Endometrial microvascular endothelial cells (primary cell): ENCODE measurements around the gene RAPGEF1. TPM values are rescaled to one million over a fixed set of nuclear protein-coding genes. Genes with fewer than 3 reads are reported as not detected.

Experiments used
- in situ Hi-C: cut with HindIII; loops from 2 replicates; pipeline ENCODE4 v1.10.0; 2017; ENCODE audit warnings: low sequenced_read_pairs, low pct_unique_long_range_greater_than_20kb; ENCODE audit errors: inconsistent ontology term
- total RNA-seq: library from RNA; depleted of rRNA; stranded (reverse); fragments of >200 nt; gene quantifications from one replicate; pipeline ENCODE4 v1.2.3, GENCODE V29; 2015; ENCODE audit errors: inconsistent ontology term

The RAPGEF1 gene
- total RNA-seq, 1 donor from 2014 or later = 54.6 TPM

- in situ Hi-C loops = no loop called here
These were observed 133.9 kb downstream of the RAPGEF1 start for GRCh38 chr9:131605770-131606590.

- in situ Hi-C loops = no loop called here
These were observed 136.0 kb downstream of the RAPGEF1 start for GRCh38 chr9:131603711-131604439.

DNA sequence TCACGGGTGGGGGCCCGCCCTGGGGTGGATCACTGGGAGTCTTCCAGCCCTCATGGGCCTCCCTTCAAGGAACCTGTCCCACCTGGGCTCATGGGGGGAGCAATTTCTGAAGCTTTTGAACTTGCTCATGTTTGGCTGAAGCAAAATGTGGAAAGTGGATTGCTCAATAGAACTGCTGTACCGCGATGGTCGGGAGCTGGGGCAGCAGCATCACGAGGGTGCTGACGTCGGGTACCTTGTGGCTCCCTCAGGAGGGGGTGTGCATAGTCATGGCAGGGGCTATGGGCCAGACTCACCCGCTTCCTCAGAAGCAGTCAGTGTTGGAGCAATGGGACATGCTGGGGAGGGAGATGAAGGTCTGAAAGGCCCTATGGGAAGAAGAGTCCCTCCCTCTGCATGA is 136.7 kb downstream of the RAPGEF1 start:
- in situ Hi-C loops = no loop called here

GRCh38 chr9:131601683-131602181 is 138.1 kb downstream of the RAPGEF1 start:
- in situ Hi-C loops = no loop called here

DNA sequence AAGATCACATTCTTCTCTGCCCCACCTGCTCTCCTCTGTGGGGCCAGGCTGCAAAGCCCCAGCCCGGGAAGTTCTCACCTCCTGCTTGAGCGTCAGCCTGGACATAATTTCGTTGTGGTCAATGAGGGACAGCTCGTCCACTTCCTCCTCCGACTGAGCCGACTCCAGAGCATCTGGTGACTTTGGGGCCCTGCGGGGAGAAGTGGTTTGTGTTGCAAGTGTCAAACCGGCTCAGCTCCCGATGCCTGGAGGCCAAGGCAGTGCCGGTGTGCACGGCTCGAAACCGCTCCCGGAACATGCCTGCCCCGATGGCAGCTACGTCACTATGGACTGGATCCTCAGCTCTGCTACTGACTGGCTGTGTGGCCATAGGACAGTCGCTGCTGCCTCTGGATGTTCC is 141.8 kb downstream of the RAPGEF1 start:
- in situ Hi-C loops = no loop called here

DNA sequence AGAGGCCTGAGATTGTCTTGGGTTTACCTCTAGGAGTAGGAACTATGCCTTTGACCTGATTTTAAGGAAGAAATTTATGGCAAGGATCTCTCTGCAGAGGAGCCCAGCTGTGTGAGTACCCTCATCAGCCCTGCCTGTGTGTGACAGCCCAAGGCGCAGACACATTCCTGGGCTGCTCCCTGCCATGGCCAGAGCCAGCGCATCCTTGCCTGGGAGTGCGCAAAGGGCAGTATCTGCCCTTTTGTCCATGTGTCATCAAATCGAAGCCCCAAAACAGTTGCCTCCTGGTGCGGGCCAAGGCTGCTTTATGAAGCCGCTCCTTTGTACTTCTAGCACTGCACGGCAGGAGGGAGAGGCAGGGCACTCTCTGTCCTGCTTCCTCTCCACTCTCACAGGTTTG is 142.6 kb downstream of the RAPGEF1 start:
- in situ Hi-C loops = no loop called here

DNA sequence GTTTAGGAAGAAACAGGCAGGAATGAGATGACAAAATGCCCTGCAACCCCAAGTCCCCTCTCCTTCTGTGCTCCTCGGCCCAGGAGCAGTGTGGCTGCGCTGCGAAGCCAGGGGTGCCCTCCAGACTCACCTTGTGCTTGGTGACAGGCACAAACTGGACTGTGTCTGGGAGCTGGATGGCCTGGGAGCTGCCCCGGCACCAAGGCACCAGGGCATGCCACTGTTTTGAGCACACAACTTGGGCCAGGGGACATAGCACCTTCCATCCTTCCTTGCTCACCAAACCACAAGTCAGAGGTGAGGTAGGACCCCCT is 143.5 kb downstream of the RAPGEF1 start:
- in situ Hi-C loops = no loop called here

GRCh38 chr9:131595696-131596429 is 144.0 kb downstream of the RAPGEF1 start:
- in situ Hi-C loops = no loop called here

DNA sequence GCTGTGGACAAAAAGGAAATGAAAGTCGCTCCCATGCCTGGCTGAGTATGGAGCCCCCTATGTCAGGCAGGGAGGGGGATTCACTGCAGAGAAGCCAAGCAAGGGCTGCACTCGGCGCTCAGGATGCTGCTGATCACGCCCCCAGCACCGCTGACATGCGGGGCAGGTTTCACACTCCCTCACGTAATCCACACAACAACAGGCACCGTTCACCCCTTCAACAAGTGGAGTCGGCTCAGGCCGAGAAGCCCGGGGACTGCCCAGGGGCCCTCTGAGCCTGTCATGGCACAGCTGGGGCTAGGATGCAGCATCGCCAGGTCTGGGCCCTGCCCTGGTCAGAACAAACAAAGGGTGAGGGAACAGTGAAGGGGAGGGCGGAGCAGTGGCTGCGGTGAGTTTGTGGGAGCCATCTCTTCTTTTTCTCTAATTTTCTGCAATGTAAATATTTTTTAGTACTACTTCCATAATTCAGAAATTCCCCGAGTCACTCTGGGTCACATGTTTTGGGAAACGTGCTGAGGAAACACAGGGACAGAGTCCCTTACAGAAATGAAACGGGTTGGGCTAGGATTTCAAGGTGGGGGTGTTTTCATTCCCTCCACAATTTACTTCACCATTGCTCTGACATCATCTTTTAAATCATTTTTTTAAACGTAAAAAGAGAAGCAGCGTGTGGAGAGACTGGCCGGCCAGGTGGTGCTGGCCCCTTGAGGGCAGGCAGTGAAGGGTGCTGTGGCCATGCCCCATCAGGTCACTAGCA is 144.8 kb downstream of the RAPGEF1 start:
- in situ Hi-C loops = no loop called here

GRCh38 chr9:131593936-131594665 is 145.8 kb downstream of the RAPGEF1 start:
- in situ Hi-C loops = no loop called here

DNA sequence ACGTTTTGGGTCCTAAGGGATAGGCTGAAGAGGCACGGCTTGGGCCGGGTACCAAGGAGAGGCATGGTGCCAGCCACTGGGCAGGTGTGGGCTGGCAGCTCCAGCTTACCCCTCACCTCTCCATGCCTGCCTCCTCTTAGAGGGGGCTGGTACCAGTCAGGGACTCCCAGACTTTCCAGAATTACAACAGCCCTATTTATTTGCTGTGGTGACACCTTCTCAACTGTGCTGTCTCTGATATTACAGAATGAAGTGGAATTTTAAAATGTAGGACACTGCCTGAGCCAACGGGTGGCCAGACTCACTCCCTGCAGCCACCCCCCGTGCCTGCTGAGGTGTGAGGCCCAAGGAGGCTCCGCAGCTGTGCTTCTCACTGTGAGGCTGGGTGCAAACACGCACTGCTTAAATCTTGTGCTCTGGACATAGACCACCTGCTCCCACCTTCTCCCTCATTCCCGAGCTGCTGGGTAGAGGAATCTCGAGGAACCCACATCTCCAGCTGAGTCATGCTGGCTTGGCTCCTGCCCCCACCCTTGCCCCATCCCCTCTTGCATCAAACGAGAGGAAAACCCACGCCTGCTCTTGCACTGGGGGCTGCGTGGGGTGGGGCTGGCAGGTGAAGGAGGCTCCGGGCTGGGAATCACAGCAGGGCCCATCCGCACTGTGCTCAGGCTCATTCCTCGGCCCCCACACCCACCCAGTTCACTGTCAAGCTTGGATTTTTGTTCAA is 146.6 kb downstream of the RAPGEF1 start:
- in situ Hi-C loops = no loop called here

DNA sequence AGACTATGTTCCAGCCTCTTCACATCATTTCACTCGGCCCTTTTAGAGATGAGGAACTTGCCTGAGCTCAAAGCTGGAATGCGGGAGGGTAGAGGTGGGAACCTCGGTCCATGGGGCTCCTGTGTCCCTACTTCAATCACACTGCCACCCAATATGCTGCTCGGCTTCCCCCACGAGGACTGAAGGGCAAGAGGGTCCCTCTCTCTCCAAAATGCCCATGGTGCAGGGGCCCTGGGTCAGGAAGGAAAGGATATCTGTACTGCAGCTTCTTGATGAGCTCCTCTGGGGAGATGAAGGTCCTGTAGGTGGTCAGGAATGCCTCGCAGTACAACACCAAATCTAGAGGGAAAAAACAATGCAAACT is 148.0 kb downstream of the RAPGEF1 start:
- in situ Hi-C loops = no loop called here

GRCh38 chr9:131590907-131591844 is 148.7 kb downstream of the RAPGEF1 start:
- in situ Hi-C loops = no loop called here

DNA sequence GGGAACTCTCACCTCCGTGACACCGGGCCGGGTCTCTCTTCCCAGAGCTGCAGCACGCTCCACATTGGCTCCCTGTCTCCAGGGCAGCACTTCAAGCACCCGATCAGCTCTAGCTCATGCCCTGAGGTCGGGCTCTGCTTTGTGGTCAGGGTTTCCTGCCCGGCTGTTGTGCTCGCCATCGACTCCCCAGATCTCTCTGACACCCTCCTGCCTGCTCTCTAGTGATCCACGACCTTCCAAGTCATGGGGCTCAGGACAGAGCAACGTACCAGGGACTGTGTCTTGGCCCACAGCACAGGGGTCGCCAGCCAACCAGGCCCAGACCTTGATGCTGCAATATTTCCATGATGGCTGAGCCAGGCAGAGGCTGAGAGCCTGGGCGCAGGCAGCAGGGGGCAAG is 149.4 kb downstream of the RAPGEF1 start:
- in situ Hi-C loops = no loop called here

DNA sequence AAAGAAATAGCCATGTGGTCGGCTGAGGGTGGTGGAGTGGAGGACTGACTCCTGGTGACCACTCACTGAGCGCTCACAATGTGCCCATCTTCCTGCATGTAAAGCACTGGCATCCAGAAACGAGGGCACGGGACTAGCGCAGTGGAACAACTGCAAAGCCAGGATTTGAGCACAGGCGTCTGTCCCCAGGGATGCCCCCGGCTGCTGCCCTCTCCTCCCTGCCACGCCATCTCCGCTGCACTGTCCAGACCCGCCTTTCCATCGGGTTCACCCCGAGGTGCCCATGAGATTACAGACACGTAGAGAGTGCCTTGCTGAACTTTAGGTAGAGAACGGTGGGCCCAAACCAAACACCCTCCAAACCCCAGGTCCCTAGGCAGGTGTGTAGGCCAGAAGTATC is 149.9 kb downstream of the RAPGEF1 start:
- in situ Hi-C loops = no loop called here

DNA sequence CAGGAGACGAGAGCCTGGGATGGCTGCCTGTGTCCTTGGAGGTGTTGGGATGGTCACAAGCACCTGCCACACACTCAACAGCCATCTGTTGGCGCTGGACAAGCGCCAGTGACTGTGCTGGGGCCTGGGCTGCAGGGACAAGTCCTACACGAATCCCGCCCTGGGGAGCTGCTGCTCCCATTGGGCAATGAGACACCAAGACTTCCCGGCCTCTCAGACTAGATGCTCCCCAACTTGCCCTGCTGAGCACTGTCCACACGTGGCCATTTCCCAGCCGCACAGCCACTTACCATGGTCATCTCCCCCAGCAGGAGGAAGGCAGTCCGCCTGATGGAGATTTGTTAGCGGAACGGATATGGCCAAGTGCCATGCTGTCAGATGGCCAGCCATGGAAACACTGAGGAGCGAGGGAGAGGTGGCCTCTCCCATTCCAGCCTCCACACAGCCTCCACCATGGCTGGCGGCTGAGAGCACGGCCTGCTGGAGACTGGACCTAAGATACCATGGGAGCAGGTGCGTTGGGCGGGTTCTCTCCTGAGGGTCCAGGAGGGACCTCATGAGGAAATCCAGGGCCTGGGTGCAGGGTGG is 150.7 kb downstream of the RAPGEF1 start:
- in situ Hi-C loops = no loop called here
